Measurements from ENCODE around the gene HRH2.

- no peak for TF ChIP-seq CTCF (IDR thresholded peaks at IDR 0.05)
- no peak for TF ChIP-seq POLR2A (IDR thresholded peaks at IDR 0.05)
Measured at GRCh38 chr5:175751369-175751768, 93.5 kb downstream of the HRH2 start.

Data from esophagus squamous epithelium (tissue), 4 donors.